Inferior parietal cortex (tissue), 1 donor: ENCODE data around the gene POU2F2.
"Not testable (repeated sequence)": the region's sequence is repeated elsewhere in the genome, so short reads cannot be mapped to it uniquely, and the experiment has no call there.

Source experiments
- DNase-seq: peaks from one replicate; pipeline ENCODE4 v3.0.0-alpha.2; 2016; ENCODE audit errors: extremely low spot score

Gene POU2F2

DNA sequence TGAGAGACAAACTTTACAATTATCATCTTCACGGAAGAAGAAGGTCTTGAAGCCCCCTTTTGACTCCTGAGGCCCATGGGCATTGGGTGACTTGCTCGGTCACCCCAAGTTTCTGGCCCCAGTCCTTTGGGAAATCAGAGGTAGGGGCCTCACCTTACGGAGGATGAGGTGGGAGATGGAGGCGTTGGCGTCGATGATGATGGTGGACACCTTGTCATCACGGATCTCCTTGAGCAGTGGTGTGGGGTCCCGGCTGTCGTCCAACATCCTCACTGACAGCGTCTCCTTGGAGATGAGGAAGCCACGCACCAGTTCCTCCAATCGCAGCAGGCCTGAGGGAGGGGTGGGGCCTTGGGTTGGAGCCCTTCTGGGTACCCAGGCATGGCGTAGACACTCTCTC is 73.0 kb downstream of the POU2F2 start:
- no peak for DNase-seq

DNA sequence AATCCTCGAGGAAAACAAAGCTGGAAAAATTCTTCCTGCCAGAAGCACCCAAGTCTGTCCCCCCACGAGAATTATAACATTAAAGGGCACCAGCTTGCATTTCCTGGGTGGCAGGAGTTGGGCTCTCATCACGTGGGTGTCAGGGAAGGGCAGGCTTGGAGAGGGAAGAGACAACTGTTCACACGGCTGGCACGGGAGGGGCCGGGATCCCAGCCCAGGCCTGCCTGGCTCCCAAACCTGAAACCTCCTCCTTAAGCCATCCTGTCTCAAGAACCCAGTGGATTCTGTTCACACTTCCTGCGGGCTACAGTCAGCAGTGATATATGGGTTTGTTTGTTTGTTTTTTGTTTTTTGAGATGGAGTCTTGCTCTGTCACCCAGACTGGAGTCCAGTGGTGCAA is 74.4 kb downstream of the POU2F2 start:
- DNase-seq: no peak

DNA sequence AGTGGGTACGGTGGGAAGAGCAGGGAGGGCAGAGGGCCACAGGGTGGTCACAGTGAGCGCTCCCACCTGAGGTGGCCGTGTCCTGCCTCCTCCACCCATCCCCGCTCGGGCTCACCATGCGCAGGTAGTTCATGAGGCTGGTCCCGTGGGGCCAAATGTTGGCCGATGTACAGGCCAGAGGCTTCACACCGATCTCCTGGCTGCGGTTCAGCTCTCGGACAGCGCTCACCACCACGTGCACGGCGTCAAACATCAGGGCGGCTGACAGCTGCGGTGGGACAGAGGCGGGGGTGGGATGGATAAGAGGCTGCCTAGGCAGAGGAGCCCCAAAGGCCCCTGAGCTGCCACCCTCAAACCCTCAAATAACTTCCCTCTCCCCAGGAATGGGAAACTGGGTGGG is 78.0 kb downstream of the POU2F2 start:
- DNase-seq: no peak

DNA sequence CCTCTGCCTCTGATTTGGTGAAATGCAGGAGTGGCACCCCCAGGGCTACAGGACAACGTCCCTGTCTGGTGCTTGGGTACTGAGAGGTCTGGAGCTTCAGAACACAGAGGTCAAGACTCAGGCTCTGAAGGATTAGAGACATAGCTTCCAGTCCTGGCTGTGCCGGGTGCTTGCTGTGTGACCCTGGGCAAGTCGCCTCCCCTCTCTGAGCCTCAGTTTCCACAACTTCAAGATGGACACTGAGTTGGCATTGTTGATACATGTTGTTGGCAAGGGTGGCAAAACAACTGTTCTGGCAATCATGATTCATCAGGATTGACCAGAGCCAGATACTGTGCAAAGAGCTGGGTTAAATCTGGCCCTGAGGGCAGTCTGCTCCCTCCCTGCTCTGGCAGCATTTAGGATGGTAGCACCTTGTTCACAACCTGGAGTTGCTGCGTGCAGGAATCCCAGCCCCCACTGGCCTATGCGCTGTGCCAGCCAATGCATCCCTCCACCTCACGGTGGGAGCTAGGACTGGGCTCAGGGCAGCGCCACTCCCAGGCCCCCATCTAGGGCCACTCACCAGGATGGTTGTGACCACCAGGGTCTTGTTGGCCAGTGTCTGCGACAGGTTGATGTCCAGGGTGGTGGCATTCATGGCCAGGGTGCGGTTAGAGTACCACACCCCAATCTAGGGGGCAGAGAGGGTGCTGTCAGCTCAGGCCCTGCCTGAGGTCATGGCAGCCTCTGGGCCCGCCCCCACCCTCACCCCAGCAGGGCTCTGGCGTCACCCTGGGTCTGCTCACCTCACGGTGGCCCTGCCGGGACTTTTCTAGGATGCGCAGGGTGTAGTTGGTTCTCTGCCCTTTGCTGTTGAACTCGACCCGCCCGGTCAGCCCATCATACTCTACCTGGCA is 79.0 kb downstream of the POU2F2 start:
- no peak for DNase-seq

DNA sequence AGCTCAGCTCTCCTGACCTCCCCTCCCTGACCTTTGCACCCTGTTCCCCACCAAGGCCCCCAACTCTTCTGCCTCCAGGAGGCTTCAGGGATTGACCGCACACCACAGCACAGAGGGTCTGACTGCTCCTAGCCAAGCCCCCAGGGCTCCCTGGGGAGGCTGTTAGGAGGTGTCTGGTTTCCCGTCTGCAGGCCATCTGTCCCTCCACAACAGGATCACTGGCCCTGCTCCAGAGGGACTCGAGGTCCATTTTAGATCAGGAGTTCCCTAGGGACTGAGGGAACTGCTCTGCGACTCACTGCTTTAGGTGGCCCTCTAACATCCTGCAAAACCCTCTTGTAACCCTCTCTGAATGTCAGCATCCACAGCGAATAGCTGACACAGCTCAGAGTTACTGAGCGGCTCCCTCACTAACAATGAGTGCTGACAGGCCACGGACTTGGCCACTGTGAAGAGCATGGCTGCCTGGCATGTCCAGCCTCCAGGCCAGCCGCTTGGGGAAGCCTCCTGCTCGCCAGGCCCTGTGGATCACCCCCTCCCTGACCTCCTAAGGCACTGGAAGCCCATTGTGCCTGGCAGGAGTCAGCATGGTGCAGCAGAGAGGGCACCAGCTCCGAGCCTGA is 79.9 kb downstream of the POU2F2 start:
- no peak for DNase-seq

DNA sequence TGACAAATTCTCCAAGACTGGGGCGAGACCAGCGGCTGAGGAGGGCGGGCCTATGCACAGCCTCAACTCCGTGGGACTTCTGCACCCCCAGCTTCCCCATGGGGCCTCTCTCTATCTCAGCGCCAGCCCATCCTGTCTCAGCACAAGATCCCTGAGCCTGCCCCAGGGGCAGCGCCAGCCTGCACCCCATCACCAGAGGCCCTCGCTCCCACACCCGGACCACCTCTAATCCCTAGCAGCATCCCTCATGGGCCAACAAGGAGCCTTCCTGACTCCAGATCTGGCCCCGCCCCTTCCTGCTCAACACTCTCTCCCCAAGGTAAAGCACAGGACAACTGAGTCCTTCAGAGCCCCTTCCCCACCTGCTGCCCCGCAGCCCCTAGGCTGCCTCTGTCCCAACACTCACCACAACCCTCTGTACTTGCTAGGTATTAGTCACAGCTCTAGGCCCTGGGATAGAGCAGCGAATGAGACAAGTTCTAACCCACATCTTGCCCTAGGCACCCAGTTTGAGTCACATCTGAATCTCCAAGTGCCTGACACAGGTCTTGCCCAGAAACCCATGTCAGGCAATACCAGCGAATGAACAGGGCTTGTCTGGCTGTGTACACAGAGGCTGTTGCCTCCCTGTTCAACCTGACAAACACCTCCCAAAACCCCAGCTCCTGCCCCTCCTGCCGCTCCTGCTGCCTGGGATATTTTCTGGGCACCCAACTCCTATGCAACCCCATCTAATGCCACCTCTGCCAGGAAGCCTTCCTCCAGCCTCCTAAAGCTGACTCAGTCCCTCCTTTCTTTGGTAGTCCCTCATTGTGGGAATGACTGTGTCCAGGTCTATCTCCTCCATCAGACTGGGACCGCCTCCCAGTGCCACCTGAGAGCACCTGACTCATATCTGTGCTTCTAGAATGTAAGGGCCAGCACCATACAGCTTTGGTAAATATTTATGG is 80.8 kb downstream of the POU2F2 start:
- no peak for DNase-seq

DNA sequence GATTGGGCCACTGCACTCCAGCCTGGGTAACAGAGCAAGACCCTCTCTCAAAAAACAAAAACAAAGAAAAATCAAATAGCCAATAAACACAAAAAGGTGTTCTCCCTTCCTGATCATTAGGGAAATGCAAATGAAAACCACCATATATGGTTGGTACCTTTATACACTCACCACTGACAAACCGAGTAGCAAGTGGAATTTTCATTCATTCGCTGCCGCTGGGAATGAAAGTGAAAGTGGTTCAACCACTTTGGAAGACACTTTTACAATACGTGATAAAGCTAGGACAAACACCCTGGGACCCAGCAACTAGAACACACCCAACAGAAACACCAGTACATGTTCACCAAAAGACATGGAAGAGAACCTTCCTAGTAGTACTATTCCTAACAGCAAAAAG is 83.3 kb downstream of the POU2F2 start:
- DNase-seq: no peak

DNA sequence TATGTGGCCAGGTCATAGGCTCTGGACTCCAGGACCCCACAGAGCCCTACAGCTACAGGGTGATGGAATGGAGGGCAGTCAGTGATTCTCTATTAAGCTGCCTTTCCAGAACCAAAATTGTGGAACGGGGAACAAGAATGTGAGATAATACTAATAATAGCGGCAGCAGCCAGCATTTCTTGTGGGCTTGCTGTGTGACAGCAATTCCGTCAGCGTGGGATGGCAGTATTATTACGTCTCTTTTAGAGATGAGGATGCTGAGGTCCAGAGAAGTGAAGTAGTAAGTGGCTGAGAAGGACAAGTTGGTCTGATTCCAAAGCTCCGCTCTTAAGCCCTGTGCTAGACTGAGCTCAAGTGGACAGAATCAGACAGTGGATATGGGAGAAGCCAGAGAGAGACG is 86.7 kb downstream of the POU2F2 start:
- DNase-seq: no peak

DNA sequence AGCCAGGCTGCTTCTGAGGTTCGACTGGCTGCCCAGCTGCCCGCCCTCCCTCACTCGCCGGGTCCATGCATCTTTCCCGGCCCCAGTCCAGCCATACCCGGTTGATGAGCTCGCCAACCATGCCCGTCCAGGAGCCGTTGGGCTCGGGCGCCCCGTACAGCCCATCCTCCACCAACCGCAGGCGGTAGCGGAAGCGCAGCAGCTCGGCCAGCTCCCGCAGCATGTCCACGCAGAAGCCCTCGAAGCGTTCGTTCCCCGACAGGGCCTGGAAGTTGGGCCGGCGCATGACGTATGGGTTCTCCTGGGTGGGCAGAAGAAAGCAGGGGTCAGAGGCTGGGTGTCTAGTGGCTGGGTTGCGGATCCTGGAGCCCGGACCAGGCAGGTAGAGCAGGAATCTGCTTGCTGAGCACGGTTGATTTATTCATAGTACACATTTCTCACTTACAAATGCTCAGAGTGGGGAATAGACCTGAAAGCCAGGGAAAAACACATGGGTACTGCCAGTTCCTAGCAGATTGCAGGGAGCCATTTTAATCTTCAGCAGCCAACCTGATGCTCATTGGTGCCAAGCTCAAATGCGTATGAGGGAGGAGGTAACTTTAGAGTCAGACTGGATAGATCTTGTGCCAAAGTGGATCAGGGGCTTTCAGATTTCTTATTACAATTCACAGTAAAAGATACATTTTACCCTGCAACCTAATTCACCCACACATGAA is 89.6 kb downstream of the POU2F2 start:
- DNase-seq: peak; percentile 52

DNA sequence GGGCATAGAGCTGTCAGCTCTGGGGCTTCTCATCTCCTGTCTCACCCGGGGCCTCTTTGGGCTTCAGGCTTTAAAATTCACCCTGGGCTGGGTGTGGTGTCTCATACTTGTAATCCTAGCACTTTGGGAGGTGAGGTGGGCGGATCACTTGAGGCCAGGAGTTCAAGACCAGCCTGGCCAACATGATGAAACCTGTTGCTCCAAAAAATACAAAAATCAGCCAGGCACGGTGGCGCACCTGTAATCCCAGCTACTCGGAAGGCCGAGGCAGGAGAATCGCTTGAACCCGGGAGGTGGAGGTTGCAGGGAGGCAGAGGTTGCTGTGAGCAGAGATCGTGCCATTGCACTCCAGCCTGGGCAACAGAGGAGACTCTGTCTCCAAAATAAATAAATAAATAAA is 91.8 kb downstream of the POU2F2 start:
- not testable (repeated sequence) for DNase-seq

DNA sequence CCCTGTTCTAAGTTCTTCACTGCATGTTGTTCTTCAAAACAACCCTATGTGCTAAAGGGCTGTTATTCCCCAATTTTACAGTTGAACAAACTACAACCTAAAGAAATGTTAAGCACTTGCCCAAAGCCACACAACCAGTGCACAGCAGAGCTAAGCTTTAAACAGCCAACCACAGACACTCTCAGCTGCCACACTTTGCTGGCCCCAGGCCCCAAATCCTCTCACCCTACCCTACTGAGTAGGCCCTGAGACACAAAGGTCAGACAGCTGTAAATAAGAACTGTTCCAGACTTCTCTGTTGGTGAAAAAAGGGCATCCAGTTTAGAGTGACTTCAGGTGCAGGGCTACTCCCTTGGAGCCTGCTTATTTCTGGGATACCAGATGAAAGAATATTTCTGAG is 92.2 kb downstream of the POU2F2 start:
- DNase-seq: no peak

DNA sequence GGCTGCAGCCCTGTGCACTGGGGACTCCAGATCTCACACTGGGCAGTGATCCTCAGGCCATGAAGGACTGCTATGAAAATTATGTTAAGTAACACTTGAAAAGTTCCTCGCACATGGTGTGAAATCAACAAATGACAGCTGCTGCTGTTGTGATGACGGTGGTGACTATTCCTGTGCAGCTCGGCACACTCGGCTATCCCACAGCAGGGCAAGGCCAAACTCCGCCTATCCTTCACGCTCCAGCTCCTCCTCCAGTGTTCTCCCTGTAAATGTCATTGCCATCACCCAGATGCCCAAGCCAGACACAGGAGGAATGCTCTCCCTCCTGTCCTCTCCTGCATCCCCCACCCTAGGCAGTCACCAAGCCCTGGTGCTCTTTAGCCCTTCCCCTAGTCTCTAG is 93.6 kb downstream of the POU2F2 start:
- no peak for DNase-seq

DNA sequence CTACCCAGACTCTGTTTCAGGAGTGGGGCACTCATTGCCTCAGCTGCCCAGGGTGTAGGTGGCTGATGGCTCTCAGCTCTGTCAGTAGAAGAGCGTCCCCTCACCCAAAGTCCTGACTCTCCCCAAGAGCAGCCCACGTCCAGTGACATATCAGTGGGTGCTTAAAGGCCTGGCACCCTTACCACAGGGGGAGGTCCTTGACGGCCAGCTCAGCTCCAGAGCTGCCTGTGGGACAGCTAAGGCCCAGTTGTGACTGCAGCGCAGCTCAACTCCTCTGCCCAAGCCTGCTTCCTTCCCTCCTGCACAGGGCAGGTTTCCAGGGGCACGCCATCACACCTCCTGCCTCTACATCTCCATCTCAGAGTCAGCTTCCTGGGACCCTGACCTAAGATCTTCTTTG is 94.6 kb downstream of the POU2F2 start:
- DNase-seq: no peak
